WERI-Rb-1 (cell line): Measurements from ENCODE around the gene ZFYVE27.
A peak's percentile ranks its signal among the peaks of the same experiment; 100 is the strongest.

Experiments
- DNase-seq: peaks from one replicate; pipeline ENCODE4 v3.0.0-alpha.2; 2020
- H3K27ac ChIP-seq: fragments of 250-450 bp; sonication (Bioruptor Pico); 2 replicates; pipeline ENCODE4 v1.5.1; 2020; ENCODE audit warnings: mild to moderate bottlenecking, moderate library complexity
- H3K27me3 ChIP-seq: fragments of 250-450 bp; sonication (Bioruptor Pico); 2 replicates; pipeline ENCODE4 v1.5.1; 2021; ENCODE audit warnings: mild to moderate bottlenecking, low read depth, moderate library complexity; ENCODE audit not compliant: insufficient read depth, severe bottlenecking
- H3K36me3 ChIP-seq: fragments of 250-450 bp; sonication (Bioruptor Pico); 2 replicates; pipeline ENCODE4 v1.5.1; 2020; ENCODE audit warnings: mild to moderate bottlenecking, moderate library complexity
- H3K4me3 ChIP-seq: 2 replicates; pipeline ENCODE4 v1.5.1; 2011; ENCODE audit warnings: low read depth, mild to moderate bottlenecking, control low read depth, low read length
- H3K9me3 ChIP-seq: fragments of 250-450 bp; sonication (Bioruptor Pico); 2 replicates; pipeline ENCODE4 v1.5.1; 2021; ENCODE audit warnings: mild to moderate bottlenecking, moderate library complexity; ENCODE audit not compliant: severe bottlenecking
- CTCF ChIP-seq: IDR thresholded peaks from 2 replicates; pipeline ENCODE4 v1.5.1; 2011; ENCODE audit warnings: low read depth, mild to moderate bottlenecking, control low read depth, inconsistent platforms, low read length

Gene ZFYVE27

DNA sequence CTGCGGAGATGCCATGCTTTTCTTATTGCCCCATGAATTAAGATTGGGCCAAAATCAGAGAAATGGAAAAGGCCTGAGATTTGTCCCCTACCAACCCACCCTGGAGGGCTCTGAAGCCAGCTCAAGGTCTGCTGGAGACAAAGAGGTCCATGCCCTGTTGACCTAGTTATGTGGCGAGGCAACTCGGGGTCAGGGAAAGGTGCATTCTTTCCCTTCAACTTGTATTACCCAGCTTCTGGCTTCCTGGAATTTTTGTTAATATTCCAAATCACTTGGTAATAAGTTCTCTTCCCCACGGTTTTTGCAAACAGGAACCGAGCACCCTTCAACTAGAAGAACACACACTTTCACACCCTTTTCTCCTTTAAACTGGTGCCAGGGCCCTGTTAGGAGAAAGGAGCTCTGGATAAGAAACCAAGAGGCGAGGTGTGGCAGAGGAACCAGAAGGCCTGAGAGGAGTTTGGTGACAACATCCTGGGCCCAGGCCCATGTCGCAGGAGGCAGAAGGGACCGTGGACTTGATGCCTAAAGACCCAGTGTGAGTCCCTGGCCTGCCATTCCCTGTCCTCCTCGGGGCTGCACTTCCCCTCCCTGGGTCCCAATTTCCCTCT is 47.4 kb downstream of the ZFYVE27 start:
- H3K9me3 ChIP-seq: no peaks in the 10 kb centered on the region
- no peaks in the 10 kb centered on the region for H3K27me3 ChIP-seq
- no peak for TF ChIP-seq CTCF
- H3K4me3 ChIP-seq: no peak overlapping the region
- no peak overlapping the region for H3K27ac ChIP-seq
- no peaks in the 10 kb centered on the region for H3K36me3 ChIP-seq
- no peak for DNase-seq

GRCh38 chr10:97785231-97785630 is 48.3 kb downstream of the ZFYVE27 start:
- no peak for DNase-seq
- no peak for TF ChIP-seq CTCF
- no peaks in the 10 kb centered on the region for H3K36me3 ChIP-seq
- no peak overlapping the region for H3K4me3 ChIP-seq
- H3K9me3 ChIP-seq: no peaks in the 10 kb centered on the region
- H3K27ac ChIP-seq: no peak overlapping the region
- no peaks in the 10 kb centered on the region for H3K27me3 ChIP-seq

- Histone ChIP-seq H3K36me3 (no peaks in the 10 kb centered on the region), H3K4me3 (no peak overlapping the region), H3K27me3 (no peaks in the 10 kb centered on the region), H3K27ac (no peak overlapping the region), H3K9me3 (no peaks in the 10 kb centered on the region)
- no peak for DNase-seq
- TF ChIP-seq CTCF: no peak
Observed at GRCh38 chr10:97785731-97786130, 48.8 kb downstream of the ZFYVE27 start.

GRCh38 chr10:97788552-97789442 is 51.9 kb downstream of the ZFYVE27 start:
- Histone ChIP-seq H3K4me3 (peak overlapping the region; percentile 20), H3K27me3 (no peaks in the 10 kb centered on the region), H3K9me3 (no peaks in the 10 kb centered on the region), H3K27ac (no peak overlapping the region), H3K36me3 (no peaks in the 10 kb centered on the region)
- peak; percentile 75 for DNase-seq
- no peak for TF ChIP-seq CTCF

- H3K27ac ChIP-seq: no peak overlapping the region
- DNase-seq: no peak
- no peaks in the 10 kb centered on the region for H3K36me3 ChIP-seq
- no peak for TF ChIP-seq CTCF
- H3K9me3 ChIP-seq: no peaks in the 10 kb centered on the region
- no peaks in the 10 kb centered on the region for H3K27me3 ChIP-seq
- H3K4me3 ChIP-seq: no peak overlapping the region
Observed at GRCh38 chr10:97789770-97790397, 53.0 kb downstream of the ZFYVE27 start.
